HCT116 (cell line): ENCODE measurements around the gene SMC1B. TPM values are rescaled to one million over a fixed set of nuclear protein-coding genes. Genes with fewer than 3 reads are reported as not detected.

Experiments used
- ATAC-seq: fragments of 200-7000 bp; cut with Tn5 transposase; 2 replicates; pipeline ENCODE4 v1.9.1; 2020; ENCODE audit warnings: mild to moderate bottlenecking, moderate library complexity
- BruUV-seq: library from RNA; stranded (reverse); fragments of 400-500 nt; replicated peaks from 2 replicates; lab custom pipeline; 2021; lab: Mats Ljungman, UMichigan
- CTCF ChIA-PET: fragments of 300-600 bp; sonication (Branson Sonifier 250); formaldehyde crosslinking; loops from one replicate; lab custom pipeline; 2021; ENCODE audit warnings: antibody characterized with exemption; lab: Charles Lee
- POLR2A ChIA-PET: fragments of 300-600, 350-600 bp; sonication (Branson Sonifier 250); formaldehyde crosslinking; loops from one replicate; lab custom pipeline; 2021; ENCODE audit warnings: antibody characterized with exemption; lab: Charles Lee
- RAD21 ChIA-PET, 2 experiments: fragments of 300-600 bp; sonication (Branson Sonifier 250); formaldehyde crosslinking; loops; one replicate each; lab custom pipeline; 2023; ENCODE audit warnings: low total read pairs in 2 of 2; ENCODE audit not compliant: uncharacterized antibody in 2 of 2, unreplicated experiment in 2 of 2, low non-redundant PET in 1 of 2; lab: Charles Lee
- DNase-seq: peaks from one replicate; pipeline ENCODE4 v3.0.0-alpha.2; 2010; ENCODE audit warnings: low read depth, low spot score
- H2AFZ ChIP-seq: fragments of 200-600 bp; shearing (Covaris generic), sonication (generic); 2 replicates; pipeline ENCODE4 v1.6.1; 2017; ENCODE audit warnings: low read depth, mixed run types, mixed read lengths, antibody characterized with exemption, low read length; ENCODE audit not compliant: poor library complexity, severe bottlenecking
- H3K27ac ChIP-seq: 2 replicates; pipeline ENCODE4 v1.5.1; 2012; ENCODE audit warnings: low read depth, low read length
- H3K27me3 ChIP-seq: fragments of 200-600 bp; sonication (generic); 2 replicates; pipeline ENCODE4 v1.6.1; 2016; ENCODE audit warnings: mixed run types, low read length, mixed read lengths; ENCODE audit not compliant: insufficient read depth
- H3K36me3 ChIP-seq, 2 experiments: fragments of 200-500 bp in 1 of 2; fragments of 200-600 bp in 1 of 2; sonication (Bioruptor generic) in 1 of 2; sonication (generic) in 1 of 2; 2 replicates each; pipeline versions ENCODE4 v1.5.1 to v1.6.1; 2014 to 2016; ENCODE audit warnings: low read length in 2 of 2, inconsistent platforms in 1 of 2, mixed read lengths in 1 of 2, mixed run types in 1 of 2; ENCODE audit not compliant: insufficient read depth in 2 of 2, control insufficient read depth in 1 of 2
- H3K4me1 ChIP-seq, 2 experiments: fragments of 200-600 bp in 1 of 2; sonication (generic) in 1 of 2; 2 replicates each; pipeline versions ENCODE4 v1.5.1 to v1.6.1; 2012 to 2017; ENCODE audit warnings: low read length in 2 of 2, inconsistent platforms in 1 of 2, mild to moderate bottlenecking in 1 of 2, mixed read lengths in 1 of 2, mixed run types in 1 of 2, moderate library complexity in 1 of 2; ENCODE audit not compliant: insufficient read depth in 2 of 2, control insufficient read depth in 1 of 2
- H3K4me2 ChIP-seq: fragments of 200-600 bp; sonication (generic); 2 replicates; pipeline ENCODE4 v1.6.1; 2017; ENCODE audit warnings: mixed run types, low read length, mixed read lengths
- H3K4me3 ChIP-seq, 2 experiments: fragments of 200-600 bp in 1 of 2; sonication (generic) in 1 of 2; replicated peaks in 1 of 2; 2 replicates each; pipeline ENCODE4 v1.5.1; 2011 to 2016; ENCODE audit warnings: low read length in 2 of 2, control low read depth in 1 of 2, low read depth in 1 of 2, mild to moderate bottlenecking in 1 of 2, mixed read lengths in 1 of 2, mixed run types in 1 of 2
- H3K79me2 ChIP-seq: fragments of 200-600 bp; sonication (generic); 2 replicates; pipeline ENCODE4 v1.6.1; 2017; ENCODE audit warnings: mild to moderate bottlenecking, mixed run types, low read length, moderate library complexity, mixed read lengths; ENCODE audit not compliant: insufficient read depth
- H3K9ac ChIP-seq: fragments of 200-600 bp; sonication (generic); 2 replicates; pipeline ENCODE4 v1.6.1; 2016; ENCODE audit warnings: low read length, mixed read lengths
- H3K9me2 ChIP-seq: fragments of 200-600 bp; sonication (generic), shearing (Covaris generic); 2 replicates; pipeline ENCODE4 v1.6.1; 2017; ENCODE audit warnings: mixed run types, mild to moderate bottlenecking, moderate library complexity; ENCODE audit not compliant: insufficient read depth
- H3K9me3 ChIP-seq, 2 experiments: fragments of 200-500 bp in 1 of 2; fragments of 200-600 bp in 1 of 2; sonication (Bioruptor generic) in 1 of 2; sonication (generic) in 1 of 2; 2 replicates each; pipeline ENCODE4 v1.6.1; 2014 to 2017; ENCODE audit warnings: low read length in 2 of 2, mixed read lengths in 2 of 2, inconsistent platforms in 1 of 2, low read depth in 1 of 2, mild to moderate bottlenecking in 1 of 2, mixed run types in 1 of 2, moderate library complexity in 1 of 2; ENCODE audit not compliant: control insufficient read depth in 1 of 2, insufficient read depth in 1 of 2
- H4K20me1 ChIP-seq: fragments of 200-600 bp; sonication (generic), shearing (Covaris generic); 2 replicates; pipeline ENCODE4 v1.6.1; 2017; ENCODE audit warnings: mixed run types, mild to moderate bottlenecking, moderate library complexity; ENCODE audit not compliant: insufficient read depth
- CBX3 ChIP-seq: IDR thresholded peaks from 2 replicates; pipeline ENCODE4 v1.6.1; 2012; ENCODE audit warnings: low read depth
- CEBPB ChIP-seq: IDR thresholded peaks from 2 replicates; pipeline ENCODE4 v1.6.1; 2012; ENCODE audit warnings: low read depth
- EGR1 ChIP-seq: IDR thresholded peaks from 2 replicates; pipeline ENCODE4 v1.6.1; 2012; ENCODE audit warnings: low read depth
- ELF1 ChIP-seq: IDR thresholded peaks from 2 replicates; pipeline ENCODE4 v1.6.1; 2012; ENCODE audit warnings: low read depth, borderline replicate concordance
- EZH2 ChIP-seq: fragments of 200-600 bp; sonication (generic); IDR thresholded peaks from 2 replicates; pipeline ENCODE4 v1.6.1; 2017; ENCODE audit warnings: antibody characterized with exemption, mixed run types
- EZH2phosphoT487 ChIP-seq: fragments of 200-600 bp; IDR thresholded peaks from 2 replicates; pipeline ENCODE4 v1.6.1; 2018; ENCODE audit warnings: antibody characterized with exemption, borderline replicate concordance
- FOSL1 ChIP-seq: IDR thresholded peaks from 2 replicates; pipeline ENCODE4 v1.6.1; 2012; ENCODE audit warnings: low read depth
- POLR2AphosphoS5 ChIP-seq: IDR thresholded peaks from 2 replicates; pipeline ENCODE4 v1.6.1; 2011; ENCODE audit warnings: mild to moderate bottlenecking, low read depth, low read length, moderate library complexity
- RAD21 ChIP-seq: IDR thresholded peaks from 2 replicates; pipeline ENCODE4 v1.6.1; 2012; ENCODE audit warnings: low read depth, mild to moderate bottlenecking
- SP1 ChIP-seq: IDR thresholded peaks from 2 replicates; pipeline ENCODE4 v1.6.1; 2012; ENCODE audit warnings: low read depth
- SRF ChIP-seq: IDR thresholded peaks from 2 replicates; pipeline ENCODE4 v1.6.1; 2012; ENCODE audit warnings: low read depth
- TCF7L2 ChIP-seq: IDR thresholded peaks from 2 replicates; pipeline ENCODE4 v1.7.0; 2011; ENCODE audit warnings: borderline replicate concordance, inconsistent platforms; ENCODE audit not compliant: insufficient read depth, insufficient read length; ENCODE audit errors: extremely low read depth
- ZFX ChIP-seq: fragments of 450-650 bp; IDR thresholded peaks from 2 replicates; pipeline ENCODE4 v1.6.1; 2017
- intact Hi-C: fragments of 100-400 bp; cut with micrococcal nuclease; formaldehyde crosslinking; loops from 2 replicates; pipeline ENCODE4 v1.10.0; 2022
- total RNA-seq: library from RNA; stranded (reverse); gene quantifications from one replicate; pipeline ENCODE4 v1.2.1, GENCODE V29; 2021; ENCODE audit not compliant: unreplicated experiment
- TF ChIP-seq, protein P1 (sequence below): IDR thresholded peaks from 2 replicates; pipeline ENCODE4 v1.6.1; 2012
- TF ChIP-seq, protein P2 (sequence below): IDR thresholded peaks from 2 replicates; pipeline ENCODE4 v1.6.1; 2012
- TF ChIP-seq, protein P3 (sequence below), 3 experiments: fragments of 200-600 bp in 1 of 3; sonication (generic) in 1 of 3; IDR thresholded peaks in 2 of 3; conservative IDR thresholded peaks in 1 of 3; 2 replicates each; pipeline ENCODE4 v1.5.1; 2012 to 2017; ENCODE audit warnings: low read depth in 2 of 3, low read length in 2 of 3, antibody characterized with exemption in 1 of 3, borderline replicate concordance in 1 of 3, control low read depth in 1 of 3, mild to moderate bottlenecking in 1 of 3, mixed read lengths in 1 of 3, mixed run types in 1 of 3, moderate library complexity in 1 of 3; ENCODE audit not compliant: insufficient read depth in 1 of 3

The SMC1B gene
- total RNA-seq, 1 experiment from 2014 or later, result not detected

DNA sequence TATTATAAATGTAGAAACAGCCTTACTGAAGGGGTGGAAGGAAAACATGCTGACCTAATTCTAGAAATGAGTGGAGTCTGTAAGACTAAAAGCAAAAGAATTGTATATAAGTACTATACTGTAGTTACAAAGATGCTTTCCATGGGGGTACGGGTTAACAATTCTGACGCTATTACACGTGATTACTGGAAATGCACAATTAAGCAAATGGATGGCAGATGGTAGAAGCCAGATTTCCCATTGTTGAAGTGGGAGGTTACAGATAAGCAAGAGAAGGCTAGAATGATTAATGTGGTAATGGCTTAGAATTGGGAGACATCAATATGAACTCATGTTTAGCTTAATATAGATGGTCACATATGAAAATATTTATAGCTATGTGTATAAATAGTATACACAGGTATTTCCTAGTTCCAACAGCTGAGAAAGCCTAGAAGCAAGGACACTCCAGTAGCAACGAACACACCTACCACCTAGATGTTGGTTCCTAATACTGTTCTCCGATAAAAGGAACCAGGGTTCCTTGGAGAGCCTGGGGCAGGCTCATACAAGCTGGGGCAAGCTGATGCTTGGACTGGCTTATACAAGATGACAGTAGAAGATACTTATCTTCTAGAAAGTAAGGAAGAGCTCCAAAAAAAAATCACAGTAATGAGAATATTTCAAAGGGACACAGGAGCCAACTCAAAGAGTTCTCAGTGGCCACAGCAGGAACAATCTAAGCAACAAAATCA is 13.5 kb downstream of the SMC1B start:
- RAD21 ChIA-PET, result interaction anchor here in 1 of 2 experiments (0.6 kb wide), 1 partner anchor 648 kb away, joined by 3 read pairs; the partner anchor contains the start of gene ARHGAP8
- intact Hi-C loops, result no loop called here

More for the DNA sequence above, 13.5 kb downstream of the SMC1B start:
- H3K36me3 ChIP-seq, result no peaks in the 10 kb centered on the region
- no peak for ATAC-seq
- no peak overlapping the region for H3K9ac ChIP-seq
- no peaks in the 10 kb centered on the region for H3K4me1 ChIP-seq
- H3K79me2 ChIP-seq, result no peaks in the 10 kb centered on the region
- H4K20me1 ChIP-seq, result no peaks in the 10 kb centered on the region
- no peaks in the 10 kb centered on the region for H3K9me2 ChIP-seq
- ChIA-PET POLR2A (no interaction called here), CTCF (no interaction called here)
- no peak overlapping the region for H3K4me2 ChIP-seq
- H3K9me3 ChIP-seq, result no peaks in the 10 kb centered on the region
- DNase-seq, result no peak
- H3K27ac ChIP-seq, result no peak overlapping the region
- no peaks in the 10 kb centered on the region for H3K27me3 ChIP-seq
- no peak for TF ChIP-seq CEBPB
- TF ChIP-seq EZH2, result no peak
- TF ChIP-seq SRF, result no peak
- TF ChIP-seq EGR1, result no peak
- TF ChIP-seq POLR2AphosphoS5, result no peak
- no peak for TF ChIP-seq TCF7L2
- TF ChIP-seq, protein P1, sequence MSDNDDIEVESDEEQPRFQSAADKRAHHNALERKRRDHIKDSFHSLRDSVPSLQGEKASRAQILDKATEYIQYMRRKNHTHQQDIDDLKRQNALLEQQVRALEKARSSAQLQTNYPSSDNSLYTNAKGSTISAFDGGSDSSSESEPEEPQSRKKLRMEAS, result no peak
- TF ChIP-seq FOSL1, result no peak
- TF ChIP-seq ELF1, result no peak
- TF ChIP-seq, protein P2, sequence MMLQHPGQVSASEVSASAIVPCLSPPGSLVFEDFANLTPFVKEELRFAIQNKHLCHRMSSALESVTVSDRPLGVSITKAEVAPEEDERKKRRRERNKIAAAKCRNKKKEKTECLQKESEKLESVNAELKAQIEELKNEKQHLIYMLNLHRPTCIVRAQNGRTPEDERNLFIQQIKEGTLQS, result no peak
- no peak for TF ChIP-seq ZFX
- TF ChIP-seq, protein P3, sequence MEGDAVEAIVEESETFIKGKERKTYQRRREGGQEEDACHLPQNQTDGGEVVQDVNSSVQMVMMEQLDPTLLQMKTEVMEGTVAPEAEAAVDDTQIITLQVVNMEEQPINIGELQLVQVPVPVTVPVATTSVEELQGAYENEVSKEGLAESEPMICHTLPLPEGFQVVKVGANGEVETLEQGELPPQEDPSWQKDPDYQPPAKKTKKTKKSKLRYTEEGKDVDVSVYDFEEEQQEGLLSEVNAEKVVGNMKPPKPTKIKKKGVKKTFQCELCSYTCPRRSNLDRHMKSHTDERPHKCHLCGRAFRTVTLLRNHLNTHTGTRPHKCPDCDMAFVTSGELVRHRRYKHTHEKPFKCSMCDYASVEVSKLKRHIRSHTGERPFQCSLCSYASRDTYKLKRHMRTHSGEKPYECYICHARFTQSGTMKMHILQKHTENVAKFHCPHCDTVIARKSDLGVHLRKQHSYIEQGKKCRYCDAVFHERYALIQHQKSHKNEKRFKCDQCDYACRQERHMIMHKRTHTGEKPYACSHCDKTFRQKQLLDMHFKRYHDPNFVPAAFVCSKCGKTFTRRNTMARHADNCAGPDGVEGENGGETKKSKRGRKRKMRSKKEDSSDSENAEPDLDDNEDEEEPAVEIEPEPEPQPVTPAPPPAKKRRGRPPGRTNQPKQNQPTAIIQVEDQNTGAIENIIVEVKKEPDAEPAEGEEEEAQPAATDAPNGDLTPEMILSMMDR (IDR thresholded peaks at IDR 0.05 in 2 of 3, conservative IDR thresholded peaks at IDR 0.05 in 1 of 3; ENCODE audit: borderline replicate concordance in 1 of 3, insufficient read depth in 1 of 3, low read depth in 2 of 3, low read length in 2 of 3), result no peak
- TF ChIP-seq CBX3, result no peak
- no peak for TF ChIP-seq RAD21
- TF ChIP-seq EZH2phosphoT487, result no peak
- TF ChIP-seq SP1, result no peak
- no peak overlapping the region for H2AFZ ChIP-seq
- no peak overlapping the region for H3K4me3 ChIP-seq
- no TSS peak for BruUV-seq
